ENCODE results near the gene CHD3. TPM values are rescaled to one million over a fixed set of nuclear protein-coding genes. Genes with fewer than 3 reads are reported as not detected.

The CHD3 gene
- total RNA-seq, 1 donor from 2014 or later, result 77.9 TPM

GRCh38 chr17:7880076-7880868 lies 8.3 kb upstream of the CHD3 start:
- no peak overlapping the region for H3K4me3 ChIP-seq
- H3K27me3 ChIP-seq (ENCODE audit: low read depth), result no peaks in the 10 kb centered on the region
- peaks cover 31% of the 10 kb centered on the region for H3K4me1 ChIP-seq
- DNase-seq, result no peak
- intact Hi-C loops (cut with DNase I), result no loop called here
- TF ChIP-seq CTCF (IDR thresholded peaks at IDR 0.05), result no peak
- peaks cover 21% of the 10 kb centered on the region for H3K36me3 ChIP-seq
- no peak for ATAC-seq
- H3K9me3 ChIP-seq, result no peaks in the 10 kb centered on the region
- no peak overlapping the region for H3K27ac ChIP-seq

- peaks cover 21% of the 10 kb centered on the region for H3K36me3 ChIP-seq
- ATAC-seq (no peak), DNase-seq (no peak)
- H3K4me3 ChIP-seq, result no peak overlapping the region
- intact Hi-C loops (cut with DNase I), result no loop called here
- no peaks in the 10 kb centered on the region for H3K27me3 ChIP-seq (ENCODE audit: low read depth)
- TF ChIP-seq CTCF (IDR thresholded peaks at IDR 0.05), result no peak
- H3K27ac ChIP-seq, result peak overlapping the region; percentile 18
- H3K9me3 ChIP-seq, result no peaks in the 10 kb centered on the region
- peaks cover 40% of the 10 kb centered on the region for H3K4me1 ChIP-seq
These were observed 7.1 kb upstream of the CHD3 start for GRCh38 chr17:7881276-7882054.

GRCh38 chr17:7882068-7882467 lies 6.5 kb upstream of the CHD3 start:
- ATAC-seq (no peak), DNase-seq (no peak)
- intact Hi-C loops (cut with DNase I), result no loop called here
- no peak overlapping the region for H3K27ac ChIP-seq
- no peak for TF ChIP-seq CTCF (IDR thresholded peaks at IDR 0.05)
- H3K4me1 ChIP-seq, result peaks cover 46% of the 10 kb centered on the region
- no peaks in the 10 kb centered on the region for H3K9me3 ChIP-seq
- H3K36me3 ChIP-seq, result peaks cover 21% of the 10 kb centered on the region
- no peak overlapping the region for H3K4me3 ChIP-seq
- no peaks in the 10 kb centered on the region for H3K27me3 ChIP-seq (ENCODE audit: low read depth)

- H3K4me3 ChIP-seq, result no peak overlapping the region
- peaks cover 50% of the 10 kb centered on the region for H3K4me1 ChIP-seq
- no peaks in the 10 kb centered on the region for H3K27me3 ChIP-seq (ENCODE audit: low read depth)
- peaks cover 21% of the 10 kb centered on the region for H3K36me3 ChIP-seq
- no peak for TF ChIP-seq CTCF (IDR thresholded peaks at IDR 0.05)
- intact Hi-C loops (cut with DNase I), result no loop called here
- H3K27ac ChIP-seq, result no peak overlapping the region
- DNase-seq, result no peak
- H3K9me3 ChIP-seq, result no peaks in the 10 kb centered on the region
- no peak for ATAC-seq
These were observed 6.0 kb upstream of the CHD3 start for GRCh38 chr17:7882629-7883028.

- Histone ChIP-seq H3K4me3 (peak overlapping the region; percentile 41), H3K27me3 (ENCODE audit: low read depth) (no peaks in the 10 kb centered on the region), H3K4me1 (peaks cover 62% of the 10 kb centered on the region), H3K27ac (peak overlapping the region; percentile 24), H3K9me3 (no peaks in the 10 kb centered on the region), H3K36me3 (peaks cover 14% of the 10 kb centered on the region)
- DNase-seq (no peak), ATAC-seq (no peak)
- intact Hi-C loops (cut with DNase I), result no loop called here
- TF ChIP-seq CTCF (IDR thresholded peaks at IDR 0.05), result no peak
These were observed 4.7 kb upstream of the CHD3 start for GRCh38 chr17:7883781-7884386.
